HCT116 (cell line): ENCODE measurements around the gene WFDC2. TPM values are rescaled to one million over a fixed set of nuclear protein-coding genes. Genes with fewer than 3 reads are reported as not detected.

ENCODE experiments used
- ATAC-seq: fragments of 200-7000 bp; cut with Tn5 transposase; 2 replicates; pipeline ENCODE4 v1.9.1; 2020; ENCODE audit warnings: mild to moderate bottlenecking, moderate library complexity
- BruUV-seq: library from RNA; stranded (reverse); fragments of 400-500 nt; replicated peaks from 2 replicates; lab custom pipeline; 2021; lab: Mats Ljungman, UMichigan
- CTCF ChIA-PET: fragments of 300-600 bp; sonication (Branson Sonifier 250); formaldehyde crosslinking; loops from one replicate; lab custom pipeline; 2021; ENCODE audit warnings: antibody characterized with exemption; lab: Charles Lee
- POLR2A ChIA-PET: fragments of 300-600, 350-600 bp; sonication (Branson Sonifier 250); formaldehyde crosslinking; loops from one replicate; lab custom pipeline; 2021; ENCODE audit warnings: antibody characterized with exemption; lab: Charles Lee
- RAD21 ChIA-PET, 2 experiments: fragments of 300-600 bp; sonication (Branson Sonifier 250); formaldehyde crosslinking; loops; one replicate each; lab custom pipeline; 2023; ENCODE audit warnings: low total read pairs in 2 of 2; ENCODE audit not compliant: uncharacterized antibody in 2 of 2, unreplicated experiment in 2 of 2, low non-redundant PET in 1 of 2; lab: Charles Lee
- DNase-seq: peaks from one replicate; pipeline ENCODE4 v3.0.0-alpha.2; 2010; ENCODE audit warnings: low read depth, low spot score
- H2AFZ ChIP-seq: fragments of 200-600 bp; shearing (Covaris generic), sonication (generic); 2 replicates; pipeline ENCODE4 v1.6.1; 2017; ENCODE audit warnings: low read depth, mixed run types, mixed read lengths, antibody characterized with exemption, low read length; ENCODE audit not compliant: poor library complexity, severe bottlenecking
- H3K27ac ChIP-seq: 2 replicates; pipeline ENCODE4 v1.5.1; 2012; ENCODE audit warnings: low read depth, low read length
- H3K27me3 ChIP-seq: fragments of 200-600 bp; sonication (generic); 2 replicates; pipeline ENCODE4 v1.6.1; 2016; ENCODE audit warnings: mixed run types, low read length, mixed read lengths; ENCODE audit not compliant: insufficient read depth
- H3K36me3 ChIP-seq, 2 experiments: fragments of 200-500 bp in 1 of 2; fragments of 200-600 bp in 1 of 2; sonication (Bioruptor generic) in 1 of 2; sonication (generic) in 1 of 2; 2 replicates each; pipeline versions ENCODE4 v1.5.1 to v1.6.1; 2014 to 2016; ENCODE audit warnings: low read length in 2 of 2, inconsistent platforms in 1 of 2, mixed read lengths in 1 of 2, mixed run types in 1 of 2; ENCODE audit not compliant: insufficient read depth in 2 of 2, control insufficient read depth in 1 of 2
- H3K4me1 ChIP-seq, 2 experiments: fragments of 200-600 bp in 1 of 2; sonication (generic) in 1 of 2; 2 replicates each; pipeline versions ENCODE4 v1.5.1 to v1.6.1; 2012 to 2017; ENCODE audit warnings: low read length in 2 of 2, inconsistent platforms in 1 of 2, mild to moderate bottlenecking in 1 of 2, mixed read lengths in 1 of 2, mixed run types in 1 of 2, moderate library complexity in 1 of 2; ENCODE audit not compliant: insufficient read depth in 2 of 2, control insufficient read depth in 1 of 2
- H3K4me2 ChIP-seq: fragments of 200-600 bp; sonication (generic); 2 replicates; pipeline ENCODE4 v1.6.1; 2017; ENCODE audit warnings: mixed run types, low read length, mixed read lengths
- H3K4me3 ChIP-seq, 2 experiments: fragments of 200-600 bp in 1 of 2; sonication (generic) in 1 of 2; replicated peaks in 1 of 2; 2 replicates each; pipeline ENCODE4 v1.5.1; 2011 to 2016; ENCODE audit warnings: low read length in 2 of 2, control low read depth in 1 of 2, low read depth in 1 of 2, mild to moderate bottlenecking in 1 of 2, mixed read lengths in 1 of 2, mixed run types in 1 of 2
- H3K79me2 ChIP-seq: fragments of 200-600 bp; sonication (generic); 2 replicates; pipeline ENCODE4 v1.6.1; 2017; ENCODE audit warnings: mild to moderate bottlenecking, mixed run types, low read length, moderate library complexity, mixed read lengths; ENCODE audit not compliant: insufficient read depth
- H3K9ac ChIP-seq: fragments of 200-600 bp; sonication (generic); 2 replicates; pipeline ENCODE4 v1.6.1; 2016; ENCODE audit warnings: low read length, mixed read lengths
- H3K9me2 ChIP-seq: fragments of 200-600 bp; sonication (generic), shearing (Covaris generic); 2 replicates; pipeline ENCODE4 v1.6.1; 2017; ENCODE audit warnings: mixed run types, mild to moderate bottlenecking, moderate library complexity; ENCODE audit not compliant: insufficient read depth
- H3K9me3 ChIP-seq, 2 experiments: fragments of 200-500 bp in 1 of 2; fragments of 200-600 bp in 1 of 2; sonication (Bioruptor generic) in 1 of 2; sonication (generic) in 1 of 2; 2 replicates each; pipeline ENCODE4 v1.6.1; 2014 to 2017; ENCODE audit warnings: low read length in 2 of 2, mixed read lengths in 2 of 2, inconsistent platforms in 1 of 2, low read depth in 1 of 2, mild to moderate bottlenecking in 1 of 2, mixed run types in 1 of 2, moderate library complexity in 1 of 2; ENCODE audit not compliant: control insufficient read depth in 1 of 2, insufficient read depth in 1 of 2
- H4K20me1 ChIP-seq: fragments of 200-600 bp; sonication (generic), shearing (Covaris generic); 2 replicates; pipeline ENCODE4 v1.6.1; 2017; ENCODE audit warnings: mixed run types, mild to moderate bottlenecking, moderate library complexity; ENCODE audit not compliant: insufficient read depth
- CEBPB ChIP-seq: IDR thresholded peaks from 2 replicates; pipeline ENCODE4 v1.6.1; 2012; ENCODE audit warnings: low read depth
- EGR1 ChIP-seq: IDR thresholded peaks from 2 replicates; pipeline ENCODE4 v1.6.1; 2012; ENCODE audit warnings: low read depth
- EZH2 ChIP-seq: fragments of 200-600 bp; sonication (generic); IDR thresholded peaks from 2 replicates; pipeline ENCODE4 v1.6.1; 2017; ENCODE audit warnings: antibody characterized with exemption, mixed run types
- FOSL1 ChIP-seq: IDR thresholded peaks from 2 replicates; pipeline ENCODE4 v1.6.1; 2012; ENCODE audit warnings: low read depth
- POLR2A ChIP-seq: IDR thresholded peaks from 2 replicates; pipeline ENCODE4 v1.7.0; 2011; ENCODE audit warnings: borderline replicate concordance; ENCODE audit not compliant: insufficient read depth, insufficient read length; ENCODE audit errors: extremely low read depth
- RAD21 ChIP-seq: IDR thresholded peaks from 2 replicates; pipeline ENCODE4 v1.6.1; 2012; ENCODE audit warnings: low read depth, mild to moderate bottlenecking
- SIN3A ChIP-seq: IDR thresholded peaks from 2 replicates; pipeline ENCODE4 v1.6.1; 2012; ENCODE audit warnings: low read depth
- SRF ChIP-seq: IDR thresholded peaks from 2 replicates; pipeline ENCODE4 v1.6.1; 2012; ENCODE audit warnings: low read depth
- TCF7L2 ChIP-seq: IDR thresholded peaks from 2 replicates; pipeline ENCODE4 v1.7.0; 2011; ENCODE audit warnings: borderline replicate concordance, inconsistent platforms; ENCODE audit not compliant: insufficient read depth, insufficient read length; ENCODE audit errors: extremely low read depth
- YY1 ChIP-seq: IDR thresholded peaks from 2 replicates; pipeline ENCODE4 v1.6.1; 2011; ENCODE audit warnings: low read length, low read depth, moderate library complexity, mild to moderate bottlenecking; ENCODE audit not compliant: insufficient replicate concordance; ENCODE audit errors: extremely low read depth
- ZFX ChIP-seq: fragments of 450-650 bp; IDR thresholded peaks from 2 replicates; pipeline ENCODE4 v1.6.1; 2017
- ZNF274 ChIP-seq: fragments of 200-500 bp; sonication (Bioruptor generic); IDR thresholded peaks from 2 replicates; pipeline ENCODE4 v1.6.1; 2014; ENCODE audit warnings: mild to moderate bottlenecking, low read depth, low read length, inconsistent platforms
- intact Hi-C: fragments of 100-400 bp; cut with micrococcal nuclease; formaldehyde crosslinking; loops from 2 replicates; pipeline ENCODE4 v1.10.0; 2022
- total RNA-seq: library from RNA; stranded (reverse); gene quantifications from one replicate; pipeline ENCODE4 v1.2.1, GENCODE V29; 2021; ENCODE audit not compliant: unreplicated experiment
- TF ChIP-seq, protein P1 (sequence below), 3 experiments: fragments of 200-600 bp in 1 of 3; sonication (generic) in 1 of 3; IDR thresholded peaks in 2 of 3; conservative IDR thresholded peaks in 1 of 3; 2 replicates each; pipeline ENCODE4 v1.5.1; 2012 to 2017; ENCODE audit warnings: low read depth in 2 of 3, low read length in 2 of 3, antibody characterized with exemption in 1 of 3, borderline replicate concordance in 1 of 3, control low read depth in 1 of 3, mild to moderate bottlenecking in 1 of 3, mixed read lengths in 1 of 3, mixed run types in 1 of 3, moderate library complexity in 1 of 3; ENCODE audit not compliant: insufficient read depth in 1 of 3
- TF ChIP-seq, protein P2 (sequence below): IDR thresholded peaks from 2 replicates; pipeline ENCODE4 v1.6.1; 2012
- TF ChIP-seq, protein P3 (sequence below): IDR thresholded peaks from 2 replicates; pipeline ENCODE4 v1.6.1; 2011; ENCODE audit warnings: mild to moderate bottlenecking, low read length, moderate library complexity; ENCODE audit not compliant: insufficient replicate concordance; ENCODE audit errors: extremely low read depth

WFDC2 gene
- total RNA-seq, 1 experiment from 2014 or later: 1.1 TPM

DNA sequence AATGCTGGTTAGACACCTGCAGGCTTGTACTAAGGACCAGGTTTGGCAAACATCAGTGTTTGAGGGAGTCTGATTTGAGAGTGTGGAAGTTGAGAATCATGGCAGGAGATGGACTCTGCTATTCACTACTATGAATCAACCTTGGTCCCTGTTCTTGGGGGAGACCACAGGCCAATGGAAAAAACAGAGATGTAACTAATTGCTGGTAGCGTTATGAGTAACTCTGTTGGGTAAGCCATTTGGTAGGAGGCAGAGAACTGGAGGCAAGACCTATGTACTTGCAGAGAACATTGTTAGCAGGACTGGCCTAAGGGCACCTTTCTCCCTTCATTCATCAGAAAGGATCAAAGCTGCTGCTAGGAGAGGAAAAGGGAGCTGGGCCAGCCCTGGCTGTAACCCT is 8.3 kb upstream of the WFDC2 start:
- ChIA-PET POLR2A (no interaction called here), CTCF (interaction anchor here (2.3 kb wide), 1 partner anchor 11 kb away, joined by 8 read pairs; no protein-coding TSS in a partner anchor), RAD21 (no interaction called here)
- DNase-seq (no peak), ATAC-seq (no peak)
- no peak overlapping the region for H3K4me2 ChIP-seq
- no peaks in the 10 kb centered on the region for H3K9me3 ChIP-seq
- peaks cover 20% of the 10 kb centered on the region for H3K27me3 ChIP-seq
- peaks cover 0 to 6% of the 10 kb centered on the region in 2 experiments; a peak in 2 of 4 replicates for H3K4me1 ChIP-seq
- H3K79me2 ChIP-seq: no peaks in the 10 kb centered on the region
- H3K36me3 ChIP-seq: no peaks in the 10 kb centered on the region
- H3K9me2 ChIP-seq: no peaks in the 10 kb centered on the region
- TF ChIP-seq POLR2A (no peak), EZH2 (no peak), EGR1 (no peak), SIN3A (no peak)
- TF ChIP-seq, protein P1, sequence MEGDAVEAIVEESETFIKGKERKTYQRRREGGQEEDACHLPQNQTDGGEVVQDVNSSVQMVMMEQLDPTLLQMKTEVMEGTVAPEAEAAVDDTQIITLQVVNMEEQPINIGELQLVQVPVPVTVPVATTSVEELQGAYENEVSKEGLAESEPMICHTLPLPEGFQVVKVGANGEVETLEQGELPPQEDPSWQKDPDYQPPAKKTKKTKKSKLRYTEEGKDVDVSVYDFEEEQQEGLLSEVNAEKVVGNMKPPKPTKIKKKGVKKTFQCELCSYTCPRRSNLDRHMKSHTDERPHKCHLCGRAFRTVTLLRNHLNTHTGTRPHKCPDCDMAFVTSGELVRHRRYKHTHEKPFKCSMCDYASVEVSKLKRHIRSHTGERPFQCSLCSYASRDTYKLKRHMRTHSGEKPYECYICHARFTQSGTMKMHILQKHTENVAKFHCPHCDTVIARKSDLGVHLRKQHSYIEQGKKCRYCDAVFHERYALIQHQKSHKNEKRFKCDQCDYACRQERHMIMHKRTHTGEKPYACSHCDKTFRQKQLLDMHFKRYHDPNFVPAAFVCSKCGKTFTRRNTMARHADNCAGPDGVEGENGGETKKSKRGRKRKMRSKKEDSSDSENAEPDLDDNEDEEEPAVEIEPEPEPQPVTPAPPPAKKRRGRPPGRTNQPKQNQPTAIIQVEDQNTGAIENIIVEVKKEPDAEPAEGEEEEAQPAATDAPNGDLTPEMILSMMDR (IDR thresholded peaks at IDR 0.05 in 2 of 3, conservative IDR thresholded peaks at IDR 0.05 in 1 of 3; ENCODE audit: borderline replicate concordance in 1 of 3, insufficient read depth in 1 of 3, low read depth in 2 of 3, low read length in 2 of 3): no peak
- no TSS peak for BruUV-seq
- no peaks in the 10 kb centered on the region for H4K20me1 ChIP-seq
- H2AFZ ChIP-seq: no peak overlapping the region
- intact Hi-C loops: no loop called here
- H3K27ac ChIP-seq: no peak overlapping the region
- no peak overlapping the region for H3K4me3 ChIP-seq
- H3K9ac ChIP-seq: no peak overlapping the region

DNA sequence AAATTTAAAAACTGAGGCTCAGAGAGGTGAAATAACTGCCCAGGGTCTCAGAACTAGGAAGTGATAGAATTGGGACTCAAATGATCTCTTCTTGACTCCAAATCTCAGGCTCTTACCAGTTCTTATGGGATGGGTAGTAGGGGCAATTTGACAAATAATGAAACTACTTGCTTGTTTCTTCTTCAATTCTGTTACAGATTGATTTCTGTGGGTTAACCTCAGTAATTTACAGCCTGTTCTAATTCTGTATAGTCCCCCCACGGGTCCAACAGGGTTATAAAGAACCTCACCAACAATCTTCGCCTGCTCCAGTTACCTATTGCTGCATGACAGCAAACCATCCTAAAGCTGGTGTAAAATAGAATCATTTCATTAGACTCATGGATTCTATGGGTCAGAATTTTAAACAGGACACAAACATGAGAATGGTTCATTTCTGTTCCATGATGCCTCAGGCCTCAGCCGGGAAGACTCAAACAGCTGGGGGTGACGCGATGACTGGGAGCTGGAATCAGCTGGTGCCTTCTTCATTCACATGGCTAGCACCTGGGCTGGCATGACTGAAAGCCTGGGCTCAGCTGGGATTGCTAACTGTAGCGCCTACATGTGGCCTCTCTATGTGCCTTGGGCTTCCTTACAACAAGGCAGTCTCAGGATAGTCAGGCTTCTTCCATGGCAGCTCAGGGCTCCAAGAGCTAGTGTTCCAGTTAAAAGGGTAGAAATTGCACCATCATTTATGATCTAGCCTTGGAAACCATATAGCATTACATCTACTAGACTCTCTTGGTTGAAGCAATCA is 6.6 kb upstream of the WFDC2 start:
- H3K36me3 ChIP-seq: no peaks in the 10 kb centered on the region
- no peaks in the 10 kb centered on the region for H4K20me1 ChIP-seq
- no peaks in the 10 kb centered on the region for H3K9me3 ChIP-seq
- intact Hi-C loops: no loop called here
- no TSS peak for BruUV-seq
- CTCF ChIA-PET: interaction anchor here (0.9 to 1.5 kb wide), 3 partner anchors 26 to 140 kb away, joined by 3 to 4 read pairs (median 3); partner anchors contain the start of gene SYS1
- no peak overlapping the region for H3K4me2 ChIP-seq
- no peak overlapping the region for H2AFZ ChIP-seq
- DNase-seq (no peak), ATAC-seq (no peak)
- H3K79me2 ChIP-seq: no peaks in the 10 kb centered on the region
- H3K27ac ChIP-seq: no peak overlapping the region
- H3K27me3 ChIP-seq: peaks cover 23% of the 10 kb centered on the region
- H3K9ac ChIP-seq: no peak overlapping the region
- POLR2A ChIA-PET: no interaction called here
- no peak overlapping the region for H3K4me3 ChIP-seq
- no peaks in the 10 kb centered on the region for H3K4me1 ChIP-seq
- RAD21 ChIA-PET: no interaction called here
- no peaks in the 10 kb centered on the region for H3K9me2 ChIP-seq
- TF ChIP-seq YY1 (no peak), POLR2A (no peak), CEBPB (no peak), ZNF274 (no peak), ZFX (no peak), SRF (no peak), EGR1 (no peak), RAD21 (no peak), TCF7L2 (no peak), FOSL1 (no peak)
- TF ChIP-seq, protein P2, sequence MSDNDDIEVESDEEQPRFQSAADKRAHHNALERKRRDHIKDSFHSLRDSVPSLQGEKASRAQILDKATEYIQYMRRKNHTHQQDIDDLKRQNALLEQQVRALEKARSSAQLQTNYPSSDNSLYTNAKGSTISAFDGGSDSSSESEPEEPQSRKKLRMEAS: no peak
- TF ChIP-seq, protein P3, sequence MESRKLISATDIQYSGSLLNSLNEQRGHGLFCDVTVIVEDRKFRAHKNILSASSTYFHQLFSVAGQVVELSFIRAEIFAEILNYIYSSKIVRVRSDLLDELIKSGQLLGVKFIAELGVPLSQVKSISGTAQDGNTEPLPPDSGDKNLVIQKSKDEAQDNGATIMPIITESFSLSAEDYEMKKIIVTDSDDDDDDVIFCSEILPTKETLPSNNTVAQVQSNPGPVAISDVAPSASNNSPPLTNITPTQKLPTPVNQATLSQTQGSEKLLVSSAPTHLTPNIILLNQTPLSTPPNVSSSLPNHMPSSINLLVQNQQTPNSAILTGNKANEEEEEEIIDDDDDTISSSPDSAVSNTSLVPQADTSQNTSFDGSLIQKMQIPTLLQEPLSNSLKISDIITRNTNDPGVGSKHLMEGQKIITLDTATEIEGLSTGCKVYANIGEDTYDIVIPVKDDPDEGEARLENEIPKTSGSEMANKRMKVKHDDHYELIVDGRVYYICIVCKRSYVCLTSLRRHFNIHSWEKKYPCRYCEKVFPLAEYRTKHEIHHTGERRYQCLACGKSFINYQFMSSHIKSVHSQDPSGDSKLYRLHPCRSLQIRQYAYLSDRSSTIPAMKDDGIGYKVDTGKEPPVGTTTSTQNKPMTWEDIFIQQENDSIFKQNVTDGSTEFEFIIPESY: no peak
